GM12878 (cell line): Measurements from ENCODE around the gene CIROP. TPM values are rescaled to one million over a fixed set of nuclear protein-coding genes. Genes with fewer than 3 reads are reported as not detected.

Experiments
- ATAC-seq: fragments of 200-7000 bp; cut with Tn5 transposase; 3 replicates; pipeline ENCODE4 v1.9.1; 2020; ENCODE audit warnings: mild to moderate bottlenecking, moderate library complexity
- BruUV-seq: library from RNA; stranded (reverse); fragments of 400-500 nt; replicated peaks from 2 replicates; lab custom pipeline; 2021; lab: Mats Ljungman, UMichigan
- CTCF ChIA-PET: fragments of 300-600 bp; sonication (Branson Sonifier 250); formaldehyde crosslinking; extraction: SDS; loops from one replicate; lab custom pipeline; 2021; ENCODE audit warnings: inconsistent platforms; lab: Yijun Ruan, JAX
- POLR2A ChIA-PET: fragments of 350-600 bp; formaldehyde crosslinking; extraction: SDS; loops from one replicate; lab custom pipeline; 2021; ENCODE audit warnings: inconsistent platforms; lab: Charles Lee
- RAD21 ChIA-PET: fragments of 300-600 bp; sonication (Branson Sonifier 250); formaldehyde crosslinking; loops from one replicate; lab custom pipeline; 2023; ENCODE audit warnings: antibody characterized with exemption; ENCODE audit not compliant: unreplicated experiment; lab: Charles Lee
- SMC1A ChIA-PET: fragments of 300-600 bp; sonication (Branson Sonifier 250); formaldehyde crosslinking; loops from one replicate; lab custom pipeline; 2023; ENCODE audit not compliant: unreplicated experiment, uncharacterized antibody; lab: Charles Lee
- DNase-seq: peaks from one replicate; pipeline ENCODE4 v3.0.0-alpha.2; 2011; ENCODE audit warnings: low read depth, low spot score
- FAIRE-seq: peaks from 3 replicates; lab custom pipeline; 2011; peaks lifted over from hg19 to GRCh38; lab: Jason Lieb, UNC
- H2AFZ ChIP-seq: 2 replicates; pipeline ENCODE4 v1.6.0; 2011; ENCODE audit warnings: low read depth, low read length, control low read depth; ENCODE audit not compliant: control insufficient read depth
- H3K27ac ChIP-seq: 2 replicates; pipeline ENCODE4 v1.5.1; 2011; ENCODE audit warnings: control low read depth; ENCODE audit not compliant: control insufficient read depth, insufficient read depth
- H3K27me3 ChIP-seq, 2 experiments: replicated peaks in 1 of 2; 2 replicates each; pipeline versions ENCODE4 v1.6.0 to v1.6.1; 2011; ENCODE audit warnings: low read length in 1 of 2; ENCODE audit not compliant: control insufficient read depth in 2 of 2, insufficient read depth in 2 of 2
- H3K36me3 ChIP-seq, 2 experiments: 2 replicates each; pipeline ENCODE4 v1.5.1; 2011; ENCODE audit warnings: low read length in 1 of 2; ENCODE audit not compliant: control insufficient read depth in 2 of 2, insufficient read depth in 2 of 2
- H3K4me1 ChIP-seq: 2 replicates; pipeline ENCODE4 v1.6.1; 2011; ENCODE audit warnings: mild to moderate bottlenecking, low read length, moderate library complexity, mixed read lengths; ENCODE audit not compliant: control insufficient read depth, insufficient read depth
- H3K4me2 ChIP-seq: 2 replicates; pipeline ENCODE4 v1.6.0; 2011; ENCODE audit warnings: control low read depth; ENCODE audit not compliant: control insufficient read depth, insufficient read depth
- H3K4me3 ChIP-seq: fragments of 200-600 bp; sonication (generic); 2 replicates; pipeline ENCODE4 v1.5.1; 2016
- H3K79me2 ChIP-seq: 2 replicates; pipeline ENCODE4 v1.6.0; 2011; ENCODE audit warnings: low read length; ENCODE audit not compliant: control insufficient read depth, insufficient read depth
- H3K9ac ChIP-seq: 2 replicates; pipeline ENCODE4 v1.8.0; 2011; ENCODE audit warnings: low read length, control low read depth, mixed read lengths; ENCODE audit not compliant: control insufficient read depth, insufficient read depth
- H3K9me3 ChIP-seq: replicated peaks from 3 replicates; pipeline ENCODE4 v1.5.1; 2011; ENCODE audit warnings: mild to moderate bottlenecking, low read length; ENCODE audit not compliant: control insufficient read depth, insufficient read depth
- H4K20me1 ChIP-seq: 2 replicates; pipeline ENCODE4 v1.6.0; 2011; ENCODE audit not compliant: control insufficient read depth, insufficient read depth
- ASH2L ChIP-seq: fragments of 300-600, 200-600 bp; sonication (generic); IDR thresholded peaks from 2 replicates; pipeline ENCODE4 v1.6.1; 2017; ENCODE audit warnings: low read depth, mild to moderate bottlenecking, borderline replicate concordance
- CBX5 ChIP-seq: sonication (generic); IDR thresholded peaks from 2 replicates; pipeline ENCODE4 v1.6.1; 2016; ENCODE audit warnings: low read depth, moderate library complexity, mild to moderate bottlenecking, inconsistent platforms
- ESRRA ChIP-seq: IDR thresholded peaks from 2 replicates; pipeline ENCODE4 v1.6.1; 2012; ENCODE audit warnings: mild to moderate bottlenecking, low read length, improper control_type of control experiment
- IKZF2 ChIP-seq, 2 experiments: fragments of 450-650 bp; IDR thresholded peaks; 2 replicates each; pipeline ENCODE4 v1.6.1; 2017; ENCODE audit warnings: mild to moderate bottlenecking in 2 of 2, moderate library complexity in 2 of 2
- NBN ChIP-seq: fragments of 450-650 bp; IDR thresholded peaks from 2 replicates; pipeline ENCODE4 v1.6.1; 2016
- NR2F1 ChIP-seq: fragments of 450-650 bp; conservative IDR thresholded peaks from 2 replicates; pipeline ENCODE4 v1.6.1; 2017; ENCODE audit warnings: mild to moderate bottlenecking
- SP1 ChIP-seq: IDR thresholded peaks from one replicate; pipeline ENCODE4 v1.6.1; 2011; ENCODE audit warnings: low read depth, low read length
- SUPT20H ChIP-seq: IDR thresholded peaks from 2 replicates; pipeline ENCODE4 v1.6.1; 2011; ENCODE audit warnings: low read depth, mild to moderate bottlenecking, low read length, moderate library complexity, borderline replicate concordance; ENCODE audit not compliant: control insufficient read depth
- ZBED1 ChIP-seq: IDR thresholded peaks from 2 replicates; pipeline ENCODE4 v1.6.1; 2016; ENCODE audit warnings: borderline replicate concordance
- ZNF274 ChIP-seq: IDR thresholded peaks from one replicate; pipeline ENCODE4 v1.8.0; 2011; ENCODE audit not compliant: insufficient read length, insufficient read depth
- ZZZ3 ChIP-seq: IDR thresholded peaks from 2 replicates; pipeline ENCODE4 v1.6.1; 2011; ENCODE audit warnings: low read depth; ENCODE audit not compliant: control insufficient read depth, insufficient read length
- WGBS: methylation state at CpG from one replicate; pipeline ENCODE4 v1.1.6; 2016; ENCODE audit warnings: low lambda C conversion rate; ENCODE audit not compliant: insufficient replicate concordance, insufficient coverage; ENCODE audit errors: missing lambda C conversion rate; 5-methylcytosine and 5-hydroxymethylcytosine counted together
- in situ Hi-C: fragments of 300-500 bp; cut with MboI; formaldehyde crosslinking; loops from 9 replicates; pipeline ENCODE4 v1.14.3; 2018; ENCODE audit warnings: mixed read lengths
- intact Hi-C: fragments of 100-400 bp; cut with micrococcal nuclease; formaldehyde crosslinking; loops from one replicate; pipeline ENCODE4 v1.14.2; 2022; ENCODE audit not compliant: unreplicated experiment
- polyA plus RNA-seq, 11 experiments: library from polyadenylated mRNA; depleted of rRNA in 4 of 11; unstranded in 6 of 11; stranded (reverse) in 5 of 11; fragments of >200 nt; fragmentation: Nextera tagmentation in 4 of 11; fragmentation: Illumina TruSeq in 1 of 11; extraction: Ambion mirVana in 4 of 11; extraction: Trizol in 1 of 11; gene quantifications; 1 replicate in 1 of 11; 2 replicates in 10 of 11; pipeline versions ENCODE4 v1.2.1 to v1.2.3, GENCODE V29; 2011 to 2016; ENCODE audit warnings: inconsistent platforms in 2 of 11, missing spikeins in 2 of 11, low read depth in 1 of 11
- total RNA-seq, 4 experiments: library from RNA; depleted of rRNA in 3 of 4; stranded (reverse); fragments of >200 nt in 3 of 4; fragmentation: Illumina TruSeq in 1 of 4; extraction: Trizol in 1 of 4; gene quantifications; 2 replicates each; pipeline versions ENCODE4 v1.2.1 to v1.2.3, GENCODE V29; 2013 to 2021
- TF ChIP-seq, protein P1 (sequence below): fragments of 450-650 bp; IDR thresholded peaks from 2 replicates; pipeline ENCODE4 v1.6.1; 2017; ENCODE audit warnings: mild to moderate bottlenecking

CIROP gene
- total and polyA plus RNA-seq, 10 of the 15 experiments (the other 5 are each of a cell fraction or from before 2014, with no cell fraction given), result not detected

DNA sequence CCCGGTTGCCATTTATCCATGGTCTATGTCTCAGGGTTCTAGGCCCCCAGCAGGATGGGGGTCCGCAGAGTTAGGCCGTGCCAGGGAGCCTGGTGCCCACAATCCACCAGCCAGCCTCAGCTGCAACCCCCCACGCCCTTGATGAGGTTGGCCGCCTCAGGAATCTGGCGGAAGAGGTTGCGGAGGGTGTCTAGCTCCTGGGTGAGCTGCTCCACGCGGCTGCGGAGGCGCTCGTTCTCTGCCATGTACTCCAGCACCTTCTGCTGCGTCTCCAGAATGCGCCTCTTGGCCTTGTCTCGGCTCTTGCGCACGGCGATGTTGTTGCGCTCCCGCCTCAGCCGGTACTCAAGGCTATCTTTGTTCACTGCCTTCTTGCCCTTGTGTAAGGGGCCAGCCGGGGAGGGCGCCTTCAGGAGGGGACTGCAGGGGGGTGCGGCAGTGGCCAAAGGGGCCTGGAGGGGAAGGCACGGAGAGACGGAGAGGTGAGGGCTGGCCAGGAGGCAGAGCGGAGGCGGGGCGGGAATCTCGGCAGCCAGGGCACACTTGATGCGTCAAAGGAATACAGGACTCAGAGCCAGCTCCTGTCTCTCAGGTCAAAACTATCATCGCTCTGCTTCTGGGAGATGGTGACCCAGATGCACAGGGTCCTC lies 12.7 kb upstream of the CIROP start:
- H3K4me3 ChIP-seq, result no peak overlapping the region
- 75% methylated on average over 30 of the region's 32 CpGs for WGBS
- no peak overlapping the region for H3K27ac ChIP-seq
- ATAC-seq (no peak), FAIRE-seq (no peak), DNase-seq (no peak)
- CTCF ChIA-PET, result interaction anchor here (1.6 kb wide), 1 partner anchor 261 kb away, joined by 5 read pairs; no protein-coding TSS in a partner anchor
- H3K4me1 ChIP-seq, result peaks cover 20% of the 10 kb centered on the region
- peaks cover 0 to 6% of the 10 kb centered on the region in 2 experiments; a peak in 3 of 4 replicates for H3K27me3 ChIP-seq
- BruUV-seq, result no TSS peak
- H3K9ac ChIP-seq, result no peak overlapping the region
- no peaks in the 10 kb centered on the region for H4K20me1 ChIP-seq
- TF ChIP-seq ZZZ3, result no peak
- TF ChIP-seq SP1, result no peak
- TF ChIP-seq ESRRA, result no peak
- no peak for TF ChIP-seq CBX5
- no peak for TF ChIP-seq SUPT20H
- no peak for TF ChIP-seq NR2F1
- no peak for TF ChIP-seq NBN
- no peak for TF ChIP-seq ZNF274
- no peak for TF ChIP-seq ASH2L
- TF ChIP-seq, protein P1, sequence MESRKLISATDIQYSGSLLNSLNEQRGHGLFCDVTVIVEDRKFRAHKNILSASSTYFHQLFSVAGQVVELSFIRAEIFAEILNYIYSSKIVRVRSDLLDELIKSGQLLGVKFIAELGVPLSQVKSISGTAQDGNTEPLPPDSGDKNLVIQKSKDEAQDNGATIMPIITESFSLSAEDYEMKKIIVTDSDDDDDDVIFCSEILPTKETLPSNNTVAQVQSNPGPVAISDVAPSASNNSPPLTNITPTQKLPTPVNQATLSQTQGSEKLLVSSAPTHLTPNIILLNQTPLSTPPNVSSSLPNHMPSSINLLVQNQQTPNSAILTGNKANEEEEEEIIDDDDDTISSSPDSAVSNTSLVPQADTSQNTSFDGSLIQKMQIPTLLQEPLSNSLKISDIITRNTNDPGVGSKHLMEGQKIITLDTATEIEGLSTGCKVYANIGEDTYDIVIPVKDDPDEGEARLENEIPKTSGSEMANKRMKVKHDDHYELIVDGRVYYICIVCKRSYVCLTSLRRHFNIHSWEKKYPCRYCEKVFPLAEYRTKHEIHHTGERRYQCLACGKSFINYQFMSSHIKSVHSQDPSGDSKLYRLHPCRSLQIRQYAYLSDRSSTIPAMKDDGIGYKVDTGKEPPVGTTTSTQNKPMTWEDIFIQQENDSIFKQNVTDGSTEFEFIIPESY, result no peak
- TF ChIP-seq ZBED1, result no peak
- no peak for TF ChIP-seq IKZF2 (IDR thresholded peaks at IDR 0.05)
- no peak overlapping the region for H2AFZ ChIP-seq
- H3K36me3 ChIP-seq, result no peaks in the 10 kb centered on the region
- in situ Hi-C loops, result no loop called here
- intact Hi-C loops, result no loop called here
- POLR2A ChIA-PET, result no interaction called here
- no peaks in the 10 kb centered on the region for H3K9me3 ChIP-seq
- RAD21 ChIA-PET, result interaction anchor here (0.6 kb wide), 1 partner anchor 69 kb away, joined by 5 read pairs; no protein-coding TSS in a partner anchor
- no peak overlapping the region for H3K4me2 ChIP-seq
- SMC1A ChIA-PET, result no interaction called here
- no peaks in the 10 kb centered on the region for H3K79me2 ChIP-seq
